HepG2 (cell line): ENCODE results near the gene HINFP. TPM values are rescaled to one million over a fixed set of nuclear protein-coding genes. Genes with fewer than 3 reads are reported as not detected.
A peak's percentile ranks its signal among the peaks of the same experiment; 100 is the strongest.

Experiments
- ATAC-seq: fragments of 200-7000 bp; cut with Tn5 transposase; 3 replicates; pipeline ENCODE4 v1.9.1; 2020; ENCODE audit warnings: mild to moderate bottlenecking, moderate library complexity
- BruUV-seq: library from RNA; stranded (reverse); fragments of 400-500 nt; replicated peaks from 2 replicates; lab custom pipeline; 2021; lab: Mats Ljungman, UMichigan
- CTCF ChIA-PET: fragments of 300-600 bp; formaldehyde crosslinking; extraction: SDS; loops from one replicate; lab custom pipeline; 2021; ENCODE audit warnings: low total read pairs, inconsistent platforms, low intra/inter-chr PET ratio; lab: Yijun Ruan, JAX
- POLR2A ChIA-PET: fragments of 350-600 bp; sonication (Branson Sonifier 250); formaldehyde crosslinking; loops from one replicate; lab custom pipeline; 2020; ENCODE audit warnings: antibody characterized with exemption, inconsistent platforms; lab: Yijun Ruan, JAX
- DNase-seq: peaks from one replicate; pipeline ENCODE4 v3.0.0-alpha.2; 2015; ENCODE audit warnings: low spot score
- FAIRE-seq: peaks from 3 replicates; lab custom pipeline; 2011; peaks lifted over from hg19 to GRCh38; lab: Jason Lieb, UNC
- H2AFZ ChIP-seq: one replicate; pipeline ENCODE4 v1.6.1; 2011; ENCODE audit warnings: low read length, inconsistent platforms
- H3K27ac ChIP-seq: fragments of 300-600 bp; 3 replicates; pipeline ENCODE4 v1.8.0; 2011; ENCODE audit warnings: mixed run types, mild to moderate bottlenecking, mixed read lengths, low read length, inconsistent platforms; ENCODE audit not compliant: insufficient read depth; ENCODE audit errors: extremely low read length
- H3K27me3 ChIP-seq, 2 experiments: fragments of 200-600 bp in 1 of 2; 2 replicates in 1 of 2; 3 replicates in 1 of 2; pipeline versions ENCODE4 v1.6.0 to v1.8.0; 2011; ENCODE audit warnings: low read length in 2 of 2, mild to moderate bottlenecking in 2 of 2, moderate library complexity in 2 of 2, inconsistent platforms in 1 of 2; ENCODE audit not compliant: insufficient read depth in 2 of 2, control insufficient read depth in 1 of 2
- H3K36me3 ChIP-seq, 2 experiments: fragments of 200-600 bp in 1 of 2; replicated peaks in 1 of 2; 2 replicates in 1 of 2; 3 replicates in 1 of 2; pipeline versions ENCODE4 v1.5.1 to v1.8.0; 2011; ENCODE audit warnings: low read length in 2 of 2, inconsistent platforms in 1 of 2; ENCODE audit not compliant: insufficient read depth in 2 of 2, control insufficient read depth in 1 of 2
- H3K4me1 ChIP-seq: 2 replicates; pipeline ENCODE4 v1.5.1; 2012; ENCODE audit warnings: low read length, inconsistent platforms; ENCODE audit not compliant: insufficient read depth
- H3K4me2 ChIP-seq: 2 replicates; pipeline ENCODE4 v1.6.0; 2011; ENCODE audit warnings: low read depth, low read length, inconsistent platforms
- H3K4me3 ChIP-seq, 3 experiments: fragments of 200-600 bp in 1 of 3; sonication (generic), shearing (Covaris generic) in 1 of 3; replicated peaks in 1 of 3; 2 replicates each; pipeline ENCODE4 v1.5.1; 2011 to 2016; ENCODE audit warnings: low read length in 3 of 3, inconsistent platforms in 2 of 3, low read depth in 2 of 3, mild to moderate bottlenecking in 2 of 3, control low read depth in 1 of 3, mixed read lengths in 1 of 3; ENCODE audit not compliant: insufficient read depth in 1 of 3
- H3K79me2 ChIP-seq: one replicate; pipeline ENCODE4 v1.6.1; 2011; ENCODE audit warnings: low read length, inconsistent platforms; ENCODE audit not compliant: insufficient read depth
- H3K9ac ChIP-seq: 2 replicates; pipeline ENCODE4 v1.6.0; 2011; ENCODE audit warnings: mild to moderate bottlenecking, low read depth, low read length, inconsistent platforms; ENCODE audit not compliant: insufficient read depth
- H3K9me3 ChIP-seq: 2 replicates; pipeline ENCODE4 v1.5.1; 2012; ENCODE audit warnings: mild to moderate bottlenecking, low read length
- H4K20me1 ChIP-seq: 2 replicates; pipeline ENCODE4 v1.6.0; 2011; ENCODE audit warnings: inconsistent platforms, mild to moderate bottlenecking, low read length, moderate library complexity; ENCODE audit not compliant: insufficient read depth
- AKAP8 ChIP-seq: sonication (generic); formaldehyde crosslinking; IDR thresholded peaks from 2 replicates; pipeline ENCODE4 v1.5.1; 2020; ENCODE audit warnings: mild to moderate bottlenecking, missing genetic modification reagents
- LCORL ChIP-seq, 2 experiments: fragments of 450-650 bp in 1 of 2; sonication (generic) in 1 of 2; formaldehyde crosslinking in 1 of 2; IDR thresholded peaks; 2 replicates each; pipeline versions ENCODE4 v1.5.0 to v1.6.1; 2017 to 2020; ENCODE audit warnings: antibody characterized with exemption in 1 of 2, missing genetic modification reagents in 1 of 2
- TP53 ChIP-seq: sonication (generic); formaldehyde crosslinking; conservative IDR thresholded peaks from 2 replicates; pipeline ENCODE4 v1.4.0; 2020; ENCODE audit warnings: missing genetic modification reagents
- ZNF367 ChIP-seq: sonication (generic); formaldehyde crosslinking; IDR thresholded peaks from 2 replicates; pipeline ENCODE4 v1.4.0; 2020; ENCODE audit warnings: missing genetic modification reagents, borderline replicate concordance
- ZNF687 ChIP-seq: sonication (generic); formaldehyde crosslinking; IDR thresholded peaks from 2 replicates; pipeline ENCODE4 v1.5.1; 2020; ENCODE audit warnings: mild to moderate bottlenecking, missing genetic modification reagents, moderate library complexity
- WGBS: methylation state at CpG from one replicate; pipeline ENCODE4 v1.1.6; 2017; ENCODE audit warnings: low lambda C conversion rate; 5-methylcytosine and 5-hydroxymethylcytosine counted together
- in situ Hi-C: cut with HindIII; loops from 2 replicates; pipeline ENCODE4 v1.10.0; 2017; ENCODE audit warnings: low pct_unique_long_range_greater_than_20kb; ENCODE audit not compliant: extremely low pct_ligation_motif_present
- intact Hi-C: fragments of 100-400 bp; cut with micrococcal nuclease; formaldehyde crosslinking; loops from one replicate; pipeline ENCODE4 v1.10.0; 2022; ENCODE audit not compliant: unreplicated experiment
- polyA plus RNA-seq, 8 experiments: library from polyadenylated mRNA; depleted of rRNA in 3 of 8; stranded (reverse) in 7 of 8; unstranded in 1 of 8; fragments of >200 nt; fragmentation: Illumina TruSeq in 4 of 8; extraction: Trizol in 4 of 8; gene quantifications; 2 replicates each; pipeline versions ENCODE4 v1.2.1 to v1.2.3, GENCODE V29; 2011 to 2016; ENCODE audit warnings: low read depth in 4 of 8, missing spikeins in 1 of 8, mixed read lengths in 1 of 8; ENCODE audit not compliant: insufficient read depth in 1 of 8
- total RNA-seq, 5 experiments: library from RNA; depleted of rRNA; stranded (reverse); fragments of >200 nt; fragmentation: Illumina TruSeq; extraction: Trizol; gene quantifications; 2 replicates each; pipeline ENCODE4 v1.2.3, GENCODE V29; 2016; ENCODE audit warnings: low read depth in 1 of 5

Gene HINFP
- total and polyA plus RNA-seq, 2 of the 13 experiments (the other 11 are each of a cell fraction or from before 2014, with no cell fraction given), result 15.1 to 21.4 TPM

DNA sequence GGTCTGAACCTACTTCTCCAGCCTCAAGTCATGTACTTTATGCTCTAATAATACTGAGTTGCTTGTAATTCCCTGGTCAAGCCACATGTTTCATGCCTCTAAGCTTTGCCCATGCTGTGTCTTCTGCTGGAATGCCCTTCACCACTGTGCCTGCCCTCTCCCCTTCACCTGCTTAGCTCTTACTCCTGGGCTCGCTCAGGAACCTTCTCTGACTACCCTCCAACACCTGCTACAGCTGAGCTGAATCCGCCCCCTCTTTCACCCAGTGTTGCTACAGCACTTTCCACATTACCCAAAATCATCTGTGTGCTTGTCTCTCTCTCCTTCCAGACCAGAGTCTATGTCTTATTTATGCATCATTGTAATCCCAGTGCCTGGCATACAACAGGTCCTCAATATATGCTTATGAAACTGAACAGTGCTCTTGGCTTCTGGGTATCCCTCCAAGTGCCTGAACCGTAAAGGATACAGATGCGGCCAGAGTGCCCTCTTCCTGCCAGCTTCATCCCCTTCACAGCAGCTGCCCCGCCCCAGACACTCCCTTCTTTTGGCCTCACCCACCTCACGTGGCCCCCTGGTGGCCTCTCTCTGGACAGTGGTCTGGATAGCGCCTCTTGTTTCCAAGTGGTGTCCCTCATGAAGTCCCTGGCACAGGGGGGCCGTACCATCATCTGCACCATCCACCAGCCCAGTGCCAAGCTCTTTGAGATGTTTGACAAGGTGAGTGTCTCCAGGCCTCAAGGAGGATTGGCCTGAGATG lies 34.5 kb downstream of the HINFP start (continued):
- TF ChIP-seq ZNF367 (CRISPR knock-in tag) (no peak), ZNF687 (CRISPR knock-in tag) (peak; percentile 25; the same call in 1 of the 2 replicates), LCORL (IDR thresholded peaks at IDR 0.05) (no peak), LCORL (CRISPR knock-in tag; IDR thresholded peaks at IDR 0.05) (no peak), TP53 (CRISPR knock-in tag) (no peak)
- TF ChIP-seq, all 625 proteins: peak for 9

DNA sequence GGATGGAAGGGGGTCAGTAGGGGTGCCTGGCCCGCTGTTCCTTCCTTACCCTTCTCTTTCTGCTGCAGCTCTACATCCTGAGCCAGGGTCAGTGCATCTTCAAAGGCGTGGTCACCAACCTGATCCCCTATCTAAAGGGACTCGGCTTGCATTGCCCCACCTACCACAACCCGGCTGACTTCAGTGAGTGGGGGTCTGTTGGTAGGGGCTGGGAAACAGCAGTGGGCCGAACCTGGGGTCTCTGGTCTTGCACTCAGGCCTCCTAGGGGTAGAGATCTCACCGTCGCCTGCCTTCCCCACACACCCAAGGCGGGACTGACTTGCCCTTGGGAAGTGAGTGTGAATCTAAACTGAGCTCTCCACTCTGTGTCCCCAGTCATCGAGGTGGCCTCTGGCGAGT lies 35.1 kb downstream of the HINFP start:
- H3K4me2 ChIP-seq, result no peak overlapping the region
- in situ Hi-C loops (no loop called here), intact Hi-C loops (loop anchor here (2.0 kb wide), 1 partner anchor 54 kb away; no protein-coding TSS in a partner anchor)
- CTCF ChIA-PET, result interaction anchor here (1.1 to 1.8 kb wide), 2 partner anchors 12 to 61 kb away, joined by 3 read pairs; a partner anchor contains a TSS
- 0 out of 2 replicates have a peak, but pooled peaks cover 4% of the 10 kb centered on the region for H3K4me1 ChIP-seq
- H3K4me3 ChIP-seq, result no peak overlapping the region
- no peaks in the 10 kb centered on the region for H4K20me1 ChIP-seq
- no peaks in the 10 kb centered on the region for H3K79me2 ChIP-seq
- FAIRE-seq (no peak), ATAC-seq (no peak), DNase-seq (no peak)
- H3K27ac ChIP-seq, result no peak overlapping the region
- POLR2A ChIA-PET, result interaction anchor here (1.6 to 2.0 kb wide), 2 partner anchors 35 to 61 kb away, joined by 5 to 6 read pairs; partner anchors contain the start of gene HINFP
- TF ChIP-seq AKAP8 (CRISPR knock-in tag) (no peak), ZNF687 (CRISPR knock-in tag) (peak; percentile 14; the same call in 1 of the 2 replicates)
- H2AFZ ChIP-seq, result no peak overlapping the region
- 32% methylated on average over 10 of the region's 10 CpGs for WGBS
- peaks cover 17 to 70% of the 10 kb centered on the region in 2 experiments for H3K27me3 ChIP-seq
- no peaks in the 10 kb centered on the region for H3K36me3 ChIP-seq
- H3K9me3 ChIP-seq, result no peaks in the 10 kb centered on the region
- no peak overlapping the region for H3K9ac ChIP-seq
- BruUV-seq, result no TSS peak
